ENCODE results near the gene TOP3B. TPM values are rescaled to one million over a fixed set of nuclear protein-coding genes. Genes with fewer than 3 reads are reported as not detected.

The TOP3B gene
- total and polyA plus RNA-seq, 8 donors = 22.5 to 43.5 (median 30.6) TPM

GRCh38 chr22:22010358-22010757, 27.8 kb upstream of the TOP3B start:
- Histone ChIP-seq H3K9me3 (no peaks in the 10 kb centered on the region), H3K27ac (no peak overlapping the region), H3K36me3 (no peaks in the 10 kb centered on the region), H3K27me3 (peaks cover 0 to 30% of the 10 kb centered on the region in 2 donors), H3K4me3 (no peak overlapping the region), H3K4me1 (no peaks in the 10 kb centered on the region)
- ATAC-seq (no peak), DNase-seq (no peak)
- TF ChIP-seq CTCF (IDR thresholded peaks at IDR 0.05) = no peak
- intact Hi-C loops (cut with DNase I) = no loop called here

GRCh38 chr22:22009661-22010060, 27.1 kb upstream of the TOP3B start:
- Histone ChIP-seq H3K4me1 (no peaks in the 10 kb centered on the region), H3K4me3 (no peak overlapping the region), H3K36me3 (no peaks in the 10 kb centered on the region), H3K9me3 (no peaks in the 10 kb centered on the region), H3K27ac (no peak overlapping the region), H3K27me3 (peaks cover 0 to 30% of the 10 kb centered on the region in 2 donors)
- no peak for TF ChIP-seq CTCF (IDR thresholded peaks at IDR 0.05)
- intact Hi-C loops (cut with DNase I) = no loop called here
- ATAC-seq (no peak), DNase-seq (no peak)

- peaks cover 0 to 16% of the 10 kb centered on the region in 2 donors for H3K27me3 ChIP-seq
- ATAC-seq (no peak), DNase-seq (no peak)
- H3K4me3 ChIP-seq = no peak overlapping the region
- no peaks in the 10 kb centered on the region for H3K36me3 ChIP-seq
- H3K4me1 ChIP-seq = no peaks in the 10 kb centered on the region
- no peaks in the 10 kb centered on the region for H3K9me3 ChIP-seq
- TF ChIP-seq CTCF (IDR thresholded peaks at IDR 0.05) = no peak
- H3K27ac ChIP-seq = no peak overlapping the region
- intact Hi-C loops (cut with DNase I) = no loop called here
Measured at GRCh38 chr22:22006596-22006990, 24.0 kb upstream of the TOP3B start.

- H3K27me3 ChIP-seq = peaks cover 0 to 11% of the 10 kb centered on the region in 2 donors
- DNase-seq = no peak
- no peaks in the 10 kb centered on the region for H3K4me1 ChIP-seq
- H3K4me3 ChIP-seq = no peak overlapping the region
- no peaks in the 10 kb centered on the region for H3K36me3 ChIP-seq
- intact Hi-C loops (cut with DNase I) = no loop called here
- H3K27ac ChIP-seq = no peak overlapping the region
- ATAC-seq = no peak
- no peaks in the 10 kb centered on the region for H3K9me3 ChIP-seq
- TF ChIP-seq CTCF (IDR thresholded peaks at IDR 0.05) = no peak
Measured at GRCh38 chr22:22005945-22006595, 23.5 kb upstream of the TOP3B start.

- TF ChIP-seq CTCF (IDR thresholded peaks at IDR 0.05) = no peak
- intact Hi-C loops (cut with DNase I) = no loop called here
- Histone ChIP-seq H3K27ac (no peak overlapping the region), H3K9me3 (no peaks in the 10 kb centered on the region), H3K4me3 (no peak overlapping the region), H3K4me1 (no peaks in the 10 kb centered on the region), H3K36me3 (no peaks in the 10 kb centered on the region), H3K27me3 (no peaks in the 10 kb centered on the region)
- no peak for DNase-seq
- ATAC-seq = no peak
Measured at GRCh38 chr22:22003233-22003632, 20.6 kb upstream of the TOP3B start.

Measured in left lung (tissue), 10 donors.